Keratinocyte (primary cell): ENCODE data around the gene WDR27.

Experiments used
- EZH2 ChIP-seq: IDR thresholded peaks from one replicate; pipeline ENCODE4 v1.6.1; 2012; ENCODE audit warnings: inconsistent platforms, mild to moderate bottlenecking, low read length, moderate library complexity
- TF ChIP-seq, protein P1 (sequence below), 3 experiments: IDR thresholded peaks in 1 of 3; conservative IDR thresholded peaks in 1 of 3; optimal IDR thresholded peaks in 1 of 3; 2 replicates in 2 of 3; 3 replicates in 1 of 3; pipeline versions ENCODE3 to v1.5.1; 2011; ENCODE audit warnings: low read length in 3 of 3, mild to moderate bottlenecking in 3 of 3, moderate library complexity in 2 of 3, control low read depth in 1 of 3, inconsistent platforms in 1 of 3; ENCODE audit not compliant: insufficient read depth in 2 of 3; ENCODE audit errors: extremely low read depth in 1 of 3

DNA sequence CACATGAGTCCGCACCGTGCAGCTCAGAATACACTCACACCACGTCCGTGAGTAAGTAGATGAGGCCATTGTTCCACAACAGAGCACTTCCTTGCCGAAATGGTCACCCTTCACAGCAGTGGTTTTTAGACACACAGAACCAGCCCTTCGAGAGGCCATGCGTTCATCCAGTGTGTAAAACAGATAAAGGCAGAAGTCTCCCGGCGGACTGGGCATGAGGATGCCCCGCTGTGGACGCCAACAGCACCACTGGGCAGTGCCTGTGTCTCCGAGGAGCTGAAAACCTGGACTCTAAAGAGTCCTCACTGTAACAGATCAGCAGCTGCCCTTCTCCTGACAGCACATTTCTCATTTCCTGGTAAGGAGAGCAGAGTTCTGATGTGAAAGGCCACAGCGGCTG, 75.2 kb downstream of the WDR27 start:
- no peak for TF ChIP-seq EZH2
- TF ChIP-seq, protein P1, sequence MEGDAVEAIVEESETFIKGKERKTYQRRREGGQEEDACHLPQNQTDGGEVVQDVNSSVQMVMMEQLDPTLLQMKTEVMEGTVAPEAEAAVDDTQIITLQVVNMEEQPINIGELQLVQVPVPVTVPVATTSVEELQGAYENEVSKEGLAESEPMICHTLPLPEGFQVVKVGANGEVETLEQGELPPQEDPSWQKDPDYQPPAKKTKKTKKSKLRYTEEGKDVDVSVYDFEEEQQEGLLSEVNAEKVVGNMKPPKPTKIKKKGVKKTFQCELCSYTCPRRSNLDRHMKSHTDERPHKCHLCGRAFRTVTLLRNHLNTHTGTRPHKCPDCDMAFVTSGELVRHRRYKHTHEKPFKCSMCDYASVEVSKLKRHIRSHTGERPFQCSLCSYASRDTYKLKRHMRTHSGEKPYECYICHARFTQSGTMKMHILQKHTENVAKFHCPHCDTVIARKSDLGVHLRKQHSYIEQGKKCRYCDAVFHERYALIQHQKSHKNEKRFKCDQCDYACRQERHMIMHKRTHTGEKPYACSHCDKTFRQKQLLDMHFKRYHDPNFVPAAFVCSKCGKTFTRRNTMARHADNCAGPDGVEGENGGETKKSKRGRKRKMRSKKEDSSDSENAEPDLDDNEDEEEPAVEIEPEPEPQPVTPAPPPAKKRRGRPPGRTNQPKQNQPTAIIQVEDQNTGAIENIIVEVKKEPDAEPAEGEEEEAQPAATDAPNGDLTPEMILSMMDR (optimal IDR thresholded peaks at IDR 0.05 in 1 of 3, IDR thresholded peaks at IDR 0.05 in 1 of 3, conservative IDR thresholded peaks at IDR 0.05 in 1 of 3; ENCODE audit: extremely low read depth in 1 of 3, insufficient read depth in 2 of 3, low read length in 3 of 3): no peak
